Calu3 (cell line): ENCODE results near the gene MTPN. TPM values are rescaled to one million over a fixed set of nuclear protein-coding genes. Genes with fewer than 3 reads are reported as not detected.

Source experiments
- BruUV-seq: library from RNA; stranded (reverse); fragments of 400-500 nt; replicated peaks from 2 replicates; lab custom pipeline; 2021; lab: Mats Ljungman, UMichigan
- CTCF ChIA-PET: fragments of 300-600 bp; sonication (Branson Sonifier 250); formaldehyde crosslinking; loops from one replicate; lab custom pipeline; 2022; ENCODE audit warnings: antibody characterized with exemption; lab: Charles Lee
- DNase-seq: peaks from one replicate; pipeline ENCODE4 v3.0.0; 2022
- H3K27ac Mint-ChIP-seq: one replicate; pipeline ENCODE4 v1.8.0; 2022; ENCODE audit warnings: mixed read lengths; ENCODE audit not compliant: unreplicated experiment
- H3K27me3 Mint-ChIP-seq: one replicate; pipeline ENCODE4 v1.8.0; 2022; ENCODE audit warnings: mixed read lengths; ENCODE audit not compliant: unreplicated experiment
- H3K36me3 Mint-ChIP-seq: one replicate; pipeline ENCODE4 v1.8.0; 2022; ENCODE audit warnings: mild to moderate bottlenecking, moderate library complexity, mixed read lengths; ENCODE audit not compliant: insufficient read depth, unreplicated experiment
- H3K4me1 Mint-ChIP-seq: one replicate; pipeline ENCODE4 v1.8.0; 2022; ENCODE audit warnings: mild to moderate bottlenecking, low read depth, mixed read lengths; ENCODE audit not compliant: unreplicated experiment
- H3K4me3 Mint-ChIP-seq: one replicate; pipeline ENCODE4 v1.8.0; 2022; ENCODE audit warnings: mild to moderate bottlenecking, low read depth, moderate library complexity, mixed read lengths; ENCODE audit not compliant: unreplicated experiment
- H3K9me3 Mint-ChIP-seq: one replicate; pipeline ENCODE4 v1.8.0; 2022; ENCODE audit warnings: low read depth, mixed read lengths; ENCODE audit not compliant: unreplicated experiment
- CTCF ChIP-seq: fragments of 200-600 bp; IDR thresholded peaks from one replicate; pipeline ENCODE4 v1.8.0; 2022; ENCODE audit warnings: antibody characterized with exemption; ENCODE audit not compliant: unreplicated experiment
- intact Hi-C: fragments of 100-400 bp; cut with micrococcal nuclease; formaldehyde crosslinking; loops from one replicate; pipeline ENCODE4 v1.10.0; 2022; ENCODE audit not compliant: unreplicated experiment
- total RNA-seq: library from RNA; stranded (reverse); gene quantifications from 2 replicates; pipeline ENCODE4 v1.2.3, GENCODE V29; 2022

Gene MTPN
- total RNA-seq, 1 experiment from 2014 or later, result 122 TPM

GRCh38 chr7:135975166-135975565 is 2.0 kb downstream of the MTPN start:
- Mint-ChIP-seq H3K36me3 (peaks cover 19% of the 10 kb centered on the region), H3K9me3 (no peaks in the 10 kb centered on the region), H3K4me1 (peaks cover 25% of the 10 kb centered on the region), H3K27me3 (no peaks in the 10 kb centered on the region), H3K4me3 (peak overlapping the region; percentile 87), H3K27ac (no peak overlapping the region)
- CTCF ChIA-PET, result no interaction called here
- no peak for TF ChIP-seq CTCF
- intact Hi-C loops, result no loop called here
- no peak for DNase-seq
- no TSS peak for BruUV-seq

GRCh38 chr7:135974667-135975066 is 2.5 kb downstream of the MTPN start:
- intact Hi-C loops, result no loop called here
- Mint-ChIP-seq H3K36me3 (peaks cover 19% of the 10 kb centered on the region), H3K27me3 (no peaks in the 10 kb centered on the region), H3K4me1 (peaks cover 22% of the 10 kb centered on the region), H3K4me3 (no peak overlapping the region), H3K27ac (no peak overlapping the region), H3K9me3 (no peaks in the 10 kb centered on the region)
- DNase-seq, result no peak
- TF ChIP-seq CTCF, result no peak
- BruUV-seq, result no TSS peak
- CTCF ChIA-PET, result no interaction called here

- BruUV-seq, result no TSS peak
- no peaks in the 10 kb centered on the region for H3K9me3 Mint-ChIP-seq
- H3K36me3 Mint-ChIP-seq, result peaks cover 13% of the 10 kb centered on the region
- H3K4me1 Mint-ChIP-seq, result peaks cover 22% of the 10 kb centered on the region
- DNase-seq, result no peak
- H3K27me3 Mint-ChIP-seq, result no peaks in the 10 kb centered on the region
- intact Hi-C loops, result no loop called here
- no peak overlapping the region for H3K4me3 Mint-ChIP-seq
- no peak overlapping the region for H3K27ac Mint-ChIP-seq
- no peak for TF ChIP-seq CTCF
- CTCF ChIA-PET, result no interaction called here
Observed at GRCh38 chr7:135971366-135971725, 5.8 kb downstream of the MTPN start.

- no peaks in the 10 kb centered on the region for H3K27me3 Mint-ChIP-seq
- H3K4me1 Mint-ChIP-seq, result peaks cover 22% of the 10 kb centered on the region
- intact Hi-C loops, result no loop called here
- no peaks in the 10 kb centered on the region for H3K9me3 Mint-ChIP-seq
- no peak for DNase-seq
- CTCF ChIA-PET, result no interaction called here
- H3K36me3 Mint-ChIP-seq, result peaks cover 9% of the 10 kb centered on the region
- no peak overlapping the region for H3K27ac Mint-ChIP-seq
- BruUV-seq, result no TSS peak
- TF ChIP-seq CTCF, result no peak
- H3K4me3 Mint-ChIP-seq, result no peak overlapping the region
Observed at GRCh38 chr7:135970682-135971365, 6.3 kb downstream of the MTPN start.
